IMR-90 (cell line): ENCODE data around the gene RNF14. TPM values are rescaled to one million over a fixed set of nuclear protein-coding genes. Genes with fewer than 3 reads are reported as not detected.

Source experiments
- ATAC-seq: fragments of 200-7000 bp; cut with Tn5 transposase; 2 replicates; pipeline ENCODE4 v1.9.1; 2020; ENCODE audit warnings: low read depth, mild to moderate bottlenecking, moderate library complexity
- BruUV-seq: library from RNA; stranded (reverse); fragments of 400-500 nt; replicated peaks from 2 replicates; lab custom pipeline; 2021; lab: Mats Ljungman, UMichigan
- CTCF ChIA-PET: fragments of 300-600 bp; formaldehyde crosslinking; extraction: SDS; loops from one replicate; lab custom pipeline; 2021; ENCODE audit warnings: antibody characterized with exemption; lab: Yijun Ruan, JAX
- POLR2A ChIA-PET: fragments of 300-600 bp; sonication (Branson Sonifier 250); formaldehyde crosslinking; loops from one replicate; lab custom pipeline; 2022; ENCODE audit warnings: antibody characterized with exemption; ENCODE audit not compliant: unreplicated experiment; lab: Charles Lee
- DNase-seq: peaks from one replicate; pipeline ENCODE4 v3.0.0; 2013
- H2AFZ ChIP-seq: replicated peaks from 2 replicates; pipeline ENCODE3; 2013; ENCODE audit warnings: low read length, mild to moderate bottlenecking; ENCODE audit not compliant: poor library complexity
- H2AK5ac ChIP-seq: 2 replicates; pipeline ENCODE4 v1.6.1; 2013; ENCODE audit warnings: low read depth, low read length, inconsistent platforms
- H2AK9ac ChIP-seq: replicated peaks from 2 replicates; pipeline ENCODE3; 2013; ENCODE audit warnings: mild to moderate bottlenecking, low read depth, low read length, moderate library complexity; ENCODE audit not compliant: poor library complexity
- H2BK120ac ChIP-seq: 2 replicates; pipeline ENCODE4 v1.6.1; 2013; ENCODE audit warnings: low read depth, low read length, inconsistent platforms
- H2BK15ac ChIP-seq: 3 replicates; pipeline ENCODE4 v1.6.1; 2013; ENCODE audit warnings: low read depth, low read length, inconsistent platforms
- H2BK20ac ChIP-seq: 2 replicates; pipeline ENCODE4 v1.6.1; 2013; ENCODE audit warnings: low read depth, mild to moderate bottlenecking, inconsistent platforms, low read length, moderate library complexity
- H2BK5ac ChIP-seq: 2 replicates; pipeline ENCODE4 v1.6.1; 2013; ENCODE audit warnings: mild to moderate bottlenecking, low read depth, low read length, inconsistent platforms; ENCODE audit not compliant: poor library complexity, severe bottlenecking
- H3K14ac ChIP-seq: replicated peaks from 2 replicates; pipeline ENCODE4 v1.6.1; 2013; ENCODE audit warnings: low read depth, low read length, inconsistent platforms
- H3K18ac ChIP-seq: 2 replicates; pipeline ENCODE4 v1.6.1; 2013; ENCODE audit warnings: low read depth, low read length, control low read depth
- H3K23ac ChIP-seq: 2 replicates; pipeline ENCODE4 v1.6.1; 2013; ENCODE audit warnings: low read depth, low read length, inconsistent platforms
- H3K27ac ChIP-seq: 2 replicates; pipeline ENCODE4 v1.5.1; 2013; ENCODE audit warnings: mild to moderate bottlenecking, control low read depth, low read length; ENCODE audit not compliant: insufficient read depth
- H3K27me3 ChIP-seq: 2 replicates; pipeline ENCODE4 v1.6.1; 2013; ENCODE audit warnings: low read length; ENCODE audit not compliant: control insufficient read depth, insufficient read depth
- H3K36me3 ChIP-seq: 2 replicates; pipeline ENCODE4 v1.6.1; 2013; ENCODE audit warnings: low read length, mixed read lengths; ENCODE audit not compliant: control insufficient read depth, insufficient read depth
- H3K4ac ChIP-seq: 2 replicates; pipeline ENCODE4 v1.6.1; 2013; ENCODE audit warnings: low read depth, low read length, inconsistent platforms
- H3K4me1 ChIP-seq: 2 replicates; pipeline ENCODE4 v1.6.1; 2013; ENCODE audit warnings: low read length, mixed read lengths; ENCODE audit not compliant: control insufficient read depth, insufficient read depth
- H3K4me2 ChIP-seq: 2 replicates; pipeline ENCODE4 v1.6.1; 2013; ENCODE audit warnings: low read depth, mild to moderate bottlenecking, control low read depth, low read length, moderate library complexity
- H3K4me3 ChIP-seq: 2 replicates; pipeline ENCODE4 v1.5.1; 2013; ENCODE audit warnings: low read depth, mild to moderate bottlenecking, control low read depth, low read length, moderate library complexity; ENCODE audit not compliant: insufficient read depth
- H3K56ac ChIP-seq: 2 replicates; pipeline ENCODE4 v1.6.1; 2013; ENCODE audit warnings: low read length, inconsistent platforms; ENCODE audit not compliant: insufficient read depth; ENCODE audit errors: extremely low read depth
- H3K79me1 ChIP-seq, 2 experiments: 2 replicates each; pipeline ENCODE4 v1.6.1; 2013; ENCODE audit warnings: low read length in 2 of 2, inconsistent platforms in 1 of 2, low read depth in 1 of 2
- H3K9ac ChIP-seq: 2 replicates; pipeline ENCODE4 v1.6.1; 2013; ENCODE audit warnings: low read depth, low read length, control low read depth
- H3K9me1 ChIP-seq: 2 replicates; pipeline ENCODE4 v1.6.1; 2013; ENCODE audit warnings: low read length, inconsistent platforms; ENCODE audit not compliant: insufficient read depth
- H3K9me3 ChIP-seq: 2 replicates; pipeline ENCODE4 v1.6.1; 2013; ENCODE audit warnings: low read length; ENCODE audit not compliant: control insufficient read depth, insufficient read depth
- H4K20me1 ChIP-seq: 2 replicates; pipeline ENCODE4 v1.6.1; 2013; ENCODE audit warnings: low read length, inconsistent platforms; ENCODE audit not compliant: insufficient read depth
- H4K5ac ChIP-seq: 2 replicates; pipeline ENCODE4 v1.6.1; 2013; ENCODE audit warnings: mild to moderate bottlenecking, low read depth, low read length, control low read depth
- H4K8ac ChIP-seq, 2 experiments: 2 replicates each; pipeline ENCODE4 v1.6.1; 2013; ENCODE audit warnings: low read depth in 2 of 2, low read length in 2 of 2, control low read depth in 1 of 2, inconsistent platforms in 1 of 2
- H4K91ac ChIP-seq: 2 replicates; pipeline ENCODE4 v1.6.1; 2013; ENCODE audit warnings: low read depth, low read length, inconsistent platforms; ENCODE audit not compliant: insufficient read depth
- BHLHE40 ChIP-seq: fragments of 150-350 bp; IDR thresholded peaks from 2 replicates; pipeline ENCODE4 v1.6.1; 2016; ENCODE audit warnings: mild to moderate bottlenecking, low read depth, low read length
- CEBPB ChIP-seq: IDR thresholded peaks from 2 replicates; pipeline ENCODE4 v1.6.1; 2012; ENCODE audit warnings: low read depth, low read length, improper control_type of control experiment
- CHD1 ChIP-seq: IDR thresholded peaks from 2 replicates; pipeline ENCODE4 v1.6.1; 2012; ENCODE audit warnings: low read depth, low read length, improper control_type of control experiment
- FOS ChIP-seq: fragments of 150-350 bp; IDR thresholded peaks from 2 replicates; pipeline ENCODE4 v1.6.1; 2016; ENCODE audit warnings: low read depth, low read length
- MAFK ChIP-seq: IDR thresholded peaks from 2 replicates; pipeline ENCODE4 v1.6.1; 2012; ENCODE audit warnings: low read depth, low read length, improper control_type of control experiment
- MAZ ChIP-seq: IDR thresholded peaks from 2 replicates; pipeline ENCODE4 v1.6.1; 2012; ENCODE audit warnings: low read depth, mild to moderate bottlenecking, low read length, improper control_type of control experiment, moderate library complexity, borderline replicate concordance
- MXI1 ChIP-seq: IDR thresholded peaks from 2 replicates; pipeline ENCODE4 v1.6.1; 2012; ENCODE audit warnings: low read depth, mild to moderate bottlenecking, low read length, moderate library complexity, borderline replicate concordance
- POLR2A ChIP-seq: IDR thresholded peaks from 2 replicates; pipeline ENCODE4 v1.6.1; 2012; ENCODE audit warnings: mild to moderate bottlenecking, low read depth, low read length
- RAD21 ChIP-seq: IDR thresholded peaks from 2 replicates; pipeline ENCODE4 v1.6.1; 2012; ENCODE audit warnings: low read length, improper control_type of control experiment
- RCOR1 ChIP-seq: IDR thresholded peaks from 2 replicates; pipeline ENCODE4 v1.6.1; 2012; ENCODE audit warnings: mild to moderate bottlenecking, low read length, improper control_type of control experiment; ENCODE audit not compliant: insufficient replicate concordance
- RFX5 ChIP-seq: IDR thresholded peaks from 2 replicates; pipeline ENCODE4 v1.8.0; 2012; ENCODE audit warnings: low read depth, mild to moderate bottlenecking, low read length, moderate library complexity
- SMC3 ChIP-seq: fragments of 150-350 bp; IDR thresholded peaks from 2 replicates; pipeline ENCODE4 v1.6.1; 2016; ENCODE audit warnings: low read depth, mild to moderate bottlenecking, antibody characterized with exemption, low read length, moderate library complexity
- WGBS, 2 experiments: methylation state at CpG; one replicate each; pipeline versions ENCODE4 v1.1.5 to v1.1.7; 2013; ENCODE audit warnings: missing lambda C conversion rate in 2 of 2; ENCODE audit not compliant: insufficient read length in 1 of 2; ENCODE audit errors: extremely low coverage in 2 of 2; 5-methylcytosine and 5-hydroxymethylcytosine counted together
- dilution Hi-C: fragments of 300-500 bp; cut with HindIII; formaldehyde crosslinking; loops from one replicate; pipeline ENCODE4 v1.14.3; 2018; ENCODE audit warnings: low sequenced_read_pairs; ENCODE audit not compliant: unreplicated experiment
- in situ Hi-C: fragments of 300-500 bp; cut with MboI; formaldehyde crosslinking; loops from 3 replicates; pipeline ENCODE4 v1.14.3; 2019; ENCODE audit warnings: low sequenced_read_pairs, inconsistent platforms, mixed read lengths
- intact Hi-C: fragments of 100-400 bp; cut with micrococcal nuclease; formaldehyde crosslinking; loops from 2 replicates; pipeline ENCODE4 v1.10.0; 2022
- polyA plus RNA-seq, 3 experiments: library from polyadenylated mRNA; depleted of rRNA; stranded (reverse); fragments of >200 nt; gene quantifications; 2 replicates each; pipeline ENCODE4 v1.2.3, GENCODE V29; 2012; ENCODE audit warnings: low replicate concordance in 1 of 3
- total RNA-seq: library from RNA; depleted of rRNA; stranded (reverse); fragments of >200 nt; gene quantifications from 2 replicates; pipeline ENCODE4 v1.2.3, GENCODE V29; 2012
- TF ChIP-seq, protein P1 (sequence below): conservative IDR thresholded peaks from 2 replicates; pipeline ENCODE4 v1.5.1; 2012; ENCODE audit warnings: mild to moderate bottlenecking, low read depth, low read length, improper control_type of control experiment
- TF ChIP-seq, protein P2 (sequence below): fragments of 150-350 bp; IDR thresholded peaks from 2 replicates; pipeline ENCODE4 v1.6.1; 2016; ENCODE audit warnings: low read depth, mild to moderate bottlenecking, low read length, moderate library complexity, borderline replicate concordance
- TF ChIP-seq, protein P3 (sequence below): fragments of 150-350 bp; IDR thresholded peaks from 2 replicates; pipeline ENCODE4 v1.6.1; 2017; ENCODE audit warnings: mild to moderate bottlenecking, antibody characterized with exemption, low read length, low read depth

Gene RNF14
- total and polyA plus RNA-seq, 2 of the 4 experiments (the other 2 are of a cell fraction), result 36.1 to 106 TPM

DNA sequence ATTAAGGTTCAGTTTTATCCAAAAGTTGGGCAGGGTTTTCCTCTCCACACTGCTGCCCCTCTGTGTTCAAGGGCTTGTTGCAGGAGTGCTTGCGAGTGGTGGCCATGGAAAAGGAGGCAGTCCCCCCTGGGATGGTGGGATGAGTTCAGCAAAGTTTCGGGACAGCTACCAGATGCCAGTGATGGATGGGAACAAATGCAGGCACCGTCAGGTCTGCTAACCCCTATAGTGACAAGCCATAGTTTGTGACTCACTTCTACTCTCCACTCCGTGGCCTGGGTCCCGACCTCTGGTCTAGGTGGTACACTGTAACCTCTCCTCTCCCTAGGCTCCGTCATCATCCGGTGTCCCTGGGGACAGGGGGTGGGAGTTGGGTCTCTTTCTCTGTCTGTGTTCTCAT, 3.8 kb upstream of the RNF14 start:
- Histone ChIP-seq H3K4me2 (no peak overlapping the region), H2BK120ac (no peak overlapping the region), H3K9me3 (no peaks in the 10 kb centered on the region), H4K20me1 (no peaks in the 10 kb centered on the region; the same call in 1 of the 2 replicates), H3K4me3 (no peak overlapping the region), H3K27ac (no peak overlapping the region), H3K9me1 (0 out of 2 replicates have a peak, but pooled peaks cover 3% of the 10 kb centered on the region), H3K56ac (no peak overlapping the region), H4K5ac (no peak overlapping the region), H3K23ac (no peak overlapping the region), H3K4me1 (0 out of 2 replicates have a peak, but pooled peaks cover 3% of the 10 kb centered on the region), H3K79me1 (peaks cover 2 to 9% of the 10 kb centered on the region in 2 experiments; a peak in 2 of 4 replicates), H2BK20ac (no peak overlapping the region), H4K91ac (no peak overlapping the region), H2BK15ac (no peak overlapping the region), H2AK9ac (no peak overlapping the region), H3K18ac (no peak overlapping the region), H3K36me3 (no peaks in the 10 kb centered on the region), H2AK5ac (no peak overlapping the region), H3K4ac (no peak overlapping the region), H3K27me3 (no peaks in the 10 kb centered on the region), H4K8ac (no peak overlapping the region), H3K9ac (no peak overlapping the region), H2BK5ac (no peak overlapping the region), H3K14ac (no peak overlapping the region), H2AFZ (peak overlapping the region; percentile 17)
- TF ChIP-seq MAZ (no peak), RCOR1 (no peak), MXI1 (no peak), SMC3 (no peak), CHD1 (no peak), MAFK (no peak), RFX5 (no peak), FOS (no peak), POLR2A (no peak), RAD21 (no peak), CEBPB (no peak), BHLHE40 (no peak)
- TF ChIP-seq, protein P1, sequence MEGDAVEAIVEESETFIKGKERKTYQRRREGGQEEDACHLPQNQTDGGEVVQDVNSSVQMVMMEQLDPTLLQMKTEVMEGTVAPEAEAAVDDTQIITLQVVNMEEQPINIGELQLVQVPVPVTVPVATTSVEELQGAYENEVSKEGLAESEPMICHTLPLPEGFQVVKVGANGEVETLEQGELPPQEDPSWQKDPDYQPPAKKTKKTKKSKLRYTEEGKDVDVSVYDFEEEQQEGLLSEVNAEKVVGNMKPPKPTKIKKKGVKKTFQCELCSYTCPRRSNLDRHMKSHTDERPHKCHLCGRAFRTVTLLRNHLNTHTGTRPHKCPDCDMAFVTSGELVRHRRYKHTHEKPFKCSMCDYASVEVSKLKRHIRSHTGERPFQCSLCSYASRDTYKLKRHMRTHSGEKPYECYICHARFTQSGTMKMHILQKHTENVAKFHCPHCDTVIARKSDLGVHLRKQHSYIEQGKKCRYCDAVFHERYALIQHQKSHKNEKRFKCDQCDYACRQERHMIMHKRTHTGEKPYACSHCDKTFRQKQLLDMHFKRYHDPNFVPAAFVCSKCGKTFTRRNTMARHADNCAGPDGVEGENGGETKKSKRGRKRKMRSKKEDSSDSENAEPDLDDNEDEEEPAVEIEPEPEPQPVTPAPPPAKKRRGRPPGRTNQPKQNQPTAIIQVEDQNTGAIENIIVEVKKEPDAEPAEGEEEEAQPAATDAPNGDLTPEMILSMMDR, result no peak
- TF ChIP-seq, protein P2, sequence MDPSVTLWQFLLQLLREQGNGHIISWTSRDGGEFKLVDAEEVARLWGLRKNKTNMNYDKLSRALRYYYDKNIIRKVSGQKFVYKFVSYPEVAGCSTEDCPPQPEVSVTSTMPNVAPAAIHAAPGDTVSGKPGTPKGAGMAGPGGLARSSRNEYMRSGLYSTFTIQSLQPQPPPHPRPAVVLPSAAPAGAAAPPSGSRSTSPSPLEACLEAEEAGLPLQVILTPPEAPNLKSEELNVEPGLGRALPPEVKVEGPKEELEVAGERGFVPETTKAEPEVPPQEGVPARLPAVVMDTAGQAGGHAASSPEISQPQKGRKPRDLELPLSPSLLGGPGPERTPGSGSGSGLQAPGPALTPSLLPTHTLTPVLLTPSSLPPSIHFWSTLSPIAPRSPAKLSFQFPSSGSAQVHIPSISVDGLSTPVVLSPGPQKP, result no peak
- TF ChIP-seq, protein P3, sequence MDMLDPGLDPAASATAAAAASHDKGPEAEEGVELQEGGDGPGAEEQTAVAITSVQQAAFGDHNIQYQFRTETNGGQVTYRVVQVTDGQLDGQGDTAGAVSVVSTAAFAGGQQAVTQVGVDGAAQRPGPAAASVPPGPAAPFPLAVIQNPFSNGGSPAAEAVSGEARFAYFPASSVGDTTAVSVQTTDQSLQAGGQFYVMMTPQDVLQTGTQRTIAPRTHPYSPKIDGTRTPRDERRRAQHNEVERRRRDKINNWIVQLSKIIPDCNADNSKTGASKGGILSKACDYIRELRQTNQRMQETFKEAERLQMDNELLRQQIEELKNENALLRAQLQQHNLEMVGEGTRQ, result no peak
- ATAC-seq (no peak), DNase-seq (no peak)
- dilution Hi-C loops (no loop called here), intact Hi-C loops (no loop called here), in situ Hi-C loops (no loop called here)
- no TSS peak for BruUV-seq
- ChIA-PET CTCF (no interaction called here), POLR2A (no interaction called here)
- no CpG with 5 or more reads among the region's 7 CpGs for WGBS, 2 experiments
